HCT116 (cell line): Measurements from ENCODE around the gene TIAM2. TPM values are rescaled to one million over a fixed set of nuclear protein-coding genes. Genes with fewer than 3 reads are reported as not detected.

Source experiments
- ATAC-seq: fragments of 200-7000 bp; cut with Tn5 transposase; 2 replicates; pipeline ENCODE4 v1.9.1; 2020; ENCODE audit warnings: mild to moderate bottlenecking, moderate library complexity
- Bru-seq: library from RNA; stranded (reverse); fragments of 400-500 nt; gene quantifications from one replicate; lab custom pipeline; 2021; lab: Mats Ljungman, UMichigan
- BruChase-seq, 2 experiments: library from RNA; stranded (reverse); fragments of 400-500 nt; gene quantifications; one replicate each; lab custom pipeline; 2021; lab: Mats Ljungman, UMichigan
- BruUV-seq: library from RNA; stranded (reverse); fragments of 400-500 nt; replicated peaks from 2 replicates; lab custom pipeline; 2021; lab: Mats Ljungman, UMichigan
- CTCF ChIA-PET: fragments of 300-600 bp; sonication (Branson Sonifier 250); formaldehyde crosslinking; loops from one replicate; lab custom pipeline; 2021; ENCODE audit warnings: antibody characterized with exemption; lab: Charles Lee
- POLR2A ChIA-PET: fragments of 300-600, 350-600 bp; sonication (Branson Sonifier 250); formaldehyde crosslinking; loops from one replicate; lab custom pipeline; 2021; ENCODE audit warnings: antibody characterized with exemption; lab: Charles Lee
- RAD21 ChIA-PET, 2 experiments: fragments of 300-600 bp; sonication (Branson Sonifier 250); formaldehyde crosslinking; loops; one replicate each; lab custom pipeline; 2023; ENCODE audit warnings: low total read pairs in 2 of 2; ENCODE audit not compliant: uncharacterized antibody in 2 of 2, unreplicated experiment in 2 of 2, low non-redundant PET in 1 of 2; lab: Charles Lee
- DNase-seq: peaks from one replicate; pipeline ENCODE4 v3.0.0-alpha.2; 2010; ENCODE audit warnings: low read depth, low spot score
- H2AFZ ChIP-seq: fragments of 200-600 bp; shearing (Covaris generic), sonication (generic); 2 replicates; pipeline ENCODE4 v1.6.1; 2017; ENCODE audit warnings: low read depth, mixed run types, mixed read lengths, antibody characterized with exemption, low read length; ENCODE audit not compliant: poor library complexity, severe bottlenecking
- H3K27ac ChIP-seq: 2 replicates; pipeline ENCODE4 v1.5.1; 2012; ENCODE audit warnings: low read depth, low read length
- H3K27me3 ChIP-seq: fragments of 200-600 bp; sonication (generic); 2 replicates; pipeline ENCODE4 v1.6.1; 2016; ENCODE audit warnings: mixed run types, low read length, mixed read lengths; ENCODE audit not compliant: insufficient read depth
- H3K36me3 ChIP-seq, 2 experiments: fragments of 200-500 bp in 1 of 2; fragments of 200-600 bp in 1 of 2; sonication (Bioruptor generic) in 1 of 2; sonication (generic) in 1 of 2; 2 replicates each; pipeline versions ENCODE4 v1.5.1 to v1.6.1; 2014 to 2016; ENCODE audit warnings: low read length in 2 of 2, inconsistent platforms in 1 of 2, mixed read lengths in 1 of 2, mixed run types in 1 of 2; ENCODE audit not compliant: insufficient read depth in 2 of 2, control insufficient read depth in 1 of 2
- H3K4me1 ChIP-seq, 2 experiments: fragments of 200-600 bp in 1 of 2; sonication (generic) in 1 of 2; 2 replicates each; pipeline versions ENCODE4 v1.5.1 to v1.6.1; 2012 to 2017; ENCODE audit warnings: low read length in 2 of 2, inconsistent platforms in 1 of 2, mild to moderate bottlenecking in 1 of 2, mixed read lengths in 1 of 2, mixed run types in 1 of 2, moderate library complexity in 1 of 2; ENCODE audit not compliant: insufficient read depth in 2 of 2, control insufficient read depth in 1 of 2
- H3K4me2 ChIP-seq: fragments of 200-600 bp; sonication (generic); 2 replicates; pipeline ENCODE4 v1.6.1; 2017; ENCODE audit warnings: mixed run types, low read length, mixed read lengths
- H3K4me3 ChIP-seq, 2 experiments: fragments of 200-600 bp in 1 of 2; sonication (generic) in 1 of 2; replicated peaks in 1 of 2; 2 replicates each; pipeline ENCODE4 v1.5.1; 2011 to 2016; ENCODE audit warnings: low read length in 2 of 2, control low read depth in 1 of 2, low read depth in 1 of 2, mild to moderate bottlenecking in 1 of 2, mixed read lengths in 1 of 2, mixed run types in 1 of 2
- H3K79me2 ChIP-seq: fragments of 200-600 bp; sonication (generic); 2 replicates; pipeline ENCODE4 v1.6.1; 2017; ENCODE audit warnings: mild to moderate bottlenecking, mixed run types, low read length, moderate library complexity, mixed read lengths; ENCODE audit not compliant: insufficient read depth
- H3K9ac ChIP-seq: fragments of 200-600 bp; sonication (generic); 2 replicates; pipeline ENCODE4 v1.6.1; 2016; ENCODE audit warnings: low read length, mixed read lengths
- H3K9me2 ChIP-seq: fragments of 200-600 bp; sonication (generic), shearing (Covaris generic); 2 replicates; pipeline ENCODE4 v1.6.1; 2017; ENCODE audit warnings: mixed run types, mild to moderate bottlenecking, moderate library complexity; ENCODE audit not compliant: insufficient read depth
- H3K9me3 ChIP-seq, 2 experiments: fragments of 200-500 bp in 1 of 2; fragments of 200-600 bp in 1 of 2; sonication (Bioruptor generic) in 1 of 2; sonication (generic) in 1 of 2; 2 replicates each; pipeline ENCODE4 v1.6.1; 2014 to 2017; ENCODE audit warnings: low read length in 2 of 2, mixed read lengths in 2 of 2, inconsistent platforms in 1 of 2, low read depth in 1 of 2, mild to moderate bottlenecking in 1 of 2, mixed run types in 1 of 2, moderate library complexity in 1 of 2; ENCODE audit not compliant: control insufficient read depth in 1 of 2, insufficient read depth in 1 of 2
- H4K20me1 ChIP-seq: fragments of 200-600 bp; sonication (generic), shearing (Covaris generic); 2 replicates; pipeline ENCODE4 v1.6.1; 2017; ENCODE audit warnings: mixed run types, mild to moderate bottlenecking, moderate library complexity; ENCODE audit not compliant: insufficient read depth
- EGR1 ChIP-seq: IDR thresholded peaks from 2 replicates; pipeline ENCODE4 v1.6.1; 2012; ENCODE audit warnings: low read depth
- FOSL1 ChIP-seq: IDR thresholded peaks from 2 replicates; pipeline ENCODE4 v1.6.1; 2012; ENCODE audit warnings: low read depth
- MAX ChIP-seq: IDR thresholded peaks from 2 replicates; pipeline ENCODE4 v1.6.1; 2012
- POLR2A ChIP-seq: IDR thresholded peaks from 2 replicates; pipeline ENCODE4 v1.7.0; 2011; ENCODE audit warnings: borderline replicate concordance; ENCODE audit not compliant: insufficient read depth, insufficient read length; ENCODE audit errors: extremely low read depth
- POLR2AphosphoS5 ChIP-seq: IDR thresholded peaks from 2 replicates; pipeline ENCODE4 v1.6.1; 2011; ENCODE audit warnings: mild to moderate bottlenecking, low read depth, low read length, moderate library complexity
- SP1 ChIP-seq: IDR thresholded peaks from 2 replicates; pipeline ENCODE4 v1.6.1; 2012; ENCODE audit warnings: low read depth
- TCF7L2 ChIP-seq: IDR thresholded peaks from 2 replicates; pipeline ENCODE4 v1.7.0; 2011; ENCODE audit warnings: borderline replicate concordance, inconsistent platforms; ENCODE audit not compliant: insufficient read depth, insufficient read length; ENCODE audit errors: extremely low read depth
- ZFX ChIP-seq: fragments of 450-650 bp; IDR thresholded peaks from 2 replicates; pipeline ENCODE4 v1.6.1; 2017
- ZNF274 ChIP-seq: fragments of 200-500 bp; sonication (Bioruptor generic); IDR thresholded peaks from 2 replicates; pipeline ENCODE4 v1.6.1; 2014; ENCODE audit warnings: mild to moderate bottlenecking, low read depth, low read length, inconsistent platforms
- intact Hi-C: fragments of 100-400 bp; cut with micrococcal nuclease; formaldehyde crosslinking; loops from 2 replicates; pipeline ENCODE4 v1.10.0; 2022
- long read RNA-seq: library from polyadenylated mRNA; unstranded; transcript quantifications from one replicate; pipeline ENCODE4 v2.0.0, GENCODE V29; 2021; ENCODE audit not compliant: unreplicated experiment
- polyA plus RNA-seq: library from polyadenylated mRNA; unstranded; fragments of >200 nt; gene quantifications from 2 replicates; pipeline ENCODE4 v1.2.1, GENCODE V29; 2012; ENCODE audit warnings: missing spikeins
- total RNA-seq: library from RNA; stranded (reverse); gene quantifications from one replicate; pipeline ENCODE4 v1.2.1, GENCODE V29; 2021; ENCODE audit not compliant: unreplicated experiment

The TIAM2 gene
- 9.4 TPM for total RNA-seq
- 2.1 and 3.9 TPM in 2 replicates for polyA plus RNA-seq
- percentile 62 among the genes with signal in this experiment for Bru-seq, nascent RNA
- BruChase-seq, experiment 1, labeled RNA remaining after a 6-hour chase: percentile 62 among the genes with signal in this experiment
- BruChase-seq, experiment 2, labeled RNA remaining after a 2-hour chase: percentile 59 among the genes with signal in this experiment
- long read RNA-seq, partial matches to known transcripts: 1 of 7 reads
- long read RNA-seq, other reads (novel, unspliced or antisense): 6 of 7 reads

- no peak for DNase-seq
- peak within 1 kb of the TSS; percentile 57 for H3K9ac ChIP-seq
- ChIA-PET RAD21 (no interaction called here), POLR2A (no interaction called here), CTCF (no interaction called here)
- H3K27me3 ChIP-seq: no peaks in the 10 kb centered on the region
- TF ChIP-seq POLR2A (peak; percentile 70), SP1 (no peak), TCF7L2 (peak; percentile 68), FOSL1 (no peak), POLR2AphosphoS5 (peak; percentile 24; the same call in 1 of the 2 replicates), ZFX (peak; percentile 57; the same call in 1 of the 2 replicates), ZNF274 (no peak), EGR1 (0 out of 2 replicates have a peak, but pooled peaks have one; percentile 47), MAX (peak; percentile 24; the same call in 1 of the 2 replicates)
- peak within 1 kb of the TSS; percentile 97 for H3K4me2 ChIP-seq
- H3K9me2 ChIP-seq: no peaks in the 10 kb centered on the region
- peak within 1 kb of the TSS; percentile 65 for H2AFZ ChIP-seq
- H3K4me1 ChIP-seq: peaks cover 12 to 19% of the 10 kb centered on the region in 2 experiments
- intact Hi-C loops: no loop called here
- H4K20me1 ChIP-seq: no peaks in the 10 kb centered on the region
- peak; percentile 87 for ATAC-seq
- peak within 1 kb of the TSS; percentile 39; the same call in 1 of the 2 replicates for H3K27ac ChIP-seq
- H3K4me3 ChIP-seq: peak within 1 kb of the TSS; percentile 45 to 71
- no peaks in the 10 kb centered on the region for H3K79me2 ChIP-seq
- BruUV-seq: no TSS peak
- H3K9me3 ChIP-seq: no peaks in the 10 kb centered on the region
- no peaks in the 10 kb centered on the region for H3K36me3 ChIP-seq
Observed at GRCh38 chr6:154995254-154996015, at the start of gene TIAM2. Gene TIAM2 (plus strand): TSS chr6:154995315. CDS start chr6:155129224, 133,909 bp downstream.
